Smooth muscle cell of the brain vasculature (primary cell): Measurements from ENCODE around the gene TSC1.

Source experiments
- DNase-seq: peaks from one replicate; pipeline ENCODE4 v3.0.0-alpha.2; 2012; ENCODE audit warnings: low read depth, low spot score

TSC1 gene

DNA sequence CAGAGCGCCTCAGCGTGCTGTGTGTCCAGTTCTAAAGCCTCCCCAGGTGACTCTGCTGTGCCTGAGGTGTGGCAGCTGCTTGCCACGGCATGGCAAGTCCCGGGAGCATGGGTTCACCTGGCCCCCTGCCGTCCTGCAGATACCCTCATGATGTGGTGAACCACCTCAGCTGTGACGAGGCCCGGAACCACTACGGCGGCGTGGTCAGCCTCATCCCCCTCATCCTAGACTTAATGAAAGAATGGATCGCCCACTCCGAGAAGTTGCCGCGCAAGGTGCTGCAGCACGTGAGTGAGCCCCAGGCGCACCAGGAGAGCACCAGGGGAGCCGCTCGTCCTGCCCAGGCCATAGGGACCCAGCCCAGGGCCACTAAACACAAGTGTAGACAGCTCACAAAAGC is 56.3 kb downstream of the TSC1 start:
- no peak for DNase-seq

DNA sequence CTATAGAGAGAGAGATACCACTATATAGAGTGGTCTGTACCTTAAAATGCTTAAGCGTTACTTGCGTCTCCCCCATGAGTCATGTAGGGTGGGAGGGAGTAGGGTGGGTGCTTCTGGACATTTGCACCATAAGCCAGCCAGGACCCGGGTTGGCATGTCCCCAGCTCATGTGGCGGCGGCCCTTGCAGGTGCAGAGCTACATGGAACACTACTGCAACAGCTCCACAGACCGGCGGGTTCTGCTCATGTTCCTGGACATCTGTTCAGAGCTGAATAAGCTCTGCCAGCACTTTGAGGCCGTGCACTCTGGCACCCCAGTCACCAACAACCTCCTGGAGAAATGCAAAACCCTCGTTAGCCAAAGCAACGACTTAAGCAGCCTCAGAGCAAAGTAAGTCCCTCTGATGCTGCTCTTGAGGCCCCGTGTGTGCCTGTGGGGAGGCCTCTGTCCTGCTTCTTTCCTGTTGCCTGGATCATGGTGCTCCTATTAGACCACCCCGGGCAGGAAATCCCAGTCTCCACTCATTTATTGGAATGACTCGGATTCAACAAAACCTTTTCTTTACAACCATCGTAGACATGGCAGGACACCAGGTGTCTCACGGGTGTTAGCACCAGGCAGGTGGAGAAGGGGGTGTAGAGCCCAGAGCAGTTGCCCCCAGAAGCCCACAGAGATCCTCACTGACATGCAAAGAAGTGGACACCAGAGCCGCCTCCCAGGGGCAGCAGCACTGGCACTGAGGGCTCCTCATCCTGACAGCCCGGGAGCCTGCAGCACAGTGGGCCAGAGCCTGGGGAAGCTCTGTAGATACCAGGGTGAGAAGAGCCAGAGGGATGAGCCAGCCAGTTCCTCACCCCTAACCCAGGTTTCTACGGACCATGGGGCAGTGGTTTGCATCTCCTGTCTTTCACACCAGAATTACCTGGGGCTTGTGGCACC is 57.0 kb downstream of the TSC1 start:
- DNase-seq: no peak

DNA sequence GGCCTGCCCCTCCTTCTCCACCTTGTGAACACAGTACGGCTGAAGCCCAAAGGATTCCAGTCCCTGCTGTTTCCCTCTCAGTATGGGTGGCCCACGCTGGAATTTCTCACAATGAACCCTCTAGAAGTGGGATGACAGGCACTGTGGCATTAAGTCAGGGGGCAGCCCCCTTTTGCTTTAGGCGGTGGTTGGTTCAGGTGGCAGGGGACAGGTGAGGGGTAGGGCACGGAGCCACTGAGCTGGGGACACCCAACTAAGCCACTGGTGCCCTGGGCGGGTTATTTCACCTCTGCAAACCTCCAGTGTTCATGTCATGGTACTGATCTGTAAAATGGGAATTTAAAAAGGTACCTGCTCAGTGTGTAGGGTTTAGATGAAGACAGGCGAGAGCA is 58.1 kb downstream of the TSC1 start:
- DNase-seq: no peak

DNA sequence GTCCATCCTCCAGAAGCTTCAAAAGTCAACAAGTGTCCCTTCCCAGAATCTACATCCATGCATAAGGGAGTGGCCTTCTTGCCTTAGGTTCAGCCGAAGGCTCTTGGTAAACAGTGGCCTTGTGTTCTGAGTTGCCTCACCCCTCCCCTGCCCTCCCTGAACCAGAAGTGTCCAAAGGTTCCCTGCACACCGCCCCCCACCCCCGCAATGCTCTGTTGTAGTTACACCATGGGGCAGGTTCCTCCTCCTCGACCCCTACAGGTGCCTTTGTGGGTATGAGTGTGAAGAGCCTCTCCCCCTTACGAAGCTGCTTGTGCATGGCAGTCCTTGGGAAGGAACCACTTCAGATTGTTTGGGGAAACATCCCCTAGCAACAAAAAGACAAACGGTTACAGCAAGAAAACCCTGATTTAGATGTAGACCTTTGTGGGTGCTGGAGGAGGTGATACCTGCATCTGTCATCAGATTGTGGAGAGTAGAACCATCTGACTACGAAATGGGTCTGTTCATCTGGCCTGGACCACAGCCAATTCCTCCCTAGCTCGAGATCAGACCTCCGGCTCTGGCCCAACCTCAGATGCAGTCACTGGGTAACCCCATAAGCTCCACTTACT is 58.6 kb downstream of the TSC1 start:
- no peak for DNase-seq

DNA sequence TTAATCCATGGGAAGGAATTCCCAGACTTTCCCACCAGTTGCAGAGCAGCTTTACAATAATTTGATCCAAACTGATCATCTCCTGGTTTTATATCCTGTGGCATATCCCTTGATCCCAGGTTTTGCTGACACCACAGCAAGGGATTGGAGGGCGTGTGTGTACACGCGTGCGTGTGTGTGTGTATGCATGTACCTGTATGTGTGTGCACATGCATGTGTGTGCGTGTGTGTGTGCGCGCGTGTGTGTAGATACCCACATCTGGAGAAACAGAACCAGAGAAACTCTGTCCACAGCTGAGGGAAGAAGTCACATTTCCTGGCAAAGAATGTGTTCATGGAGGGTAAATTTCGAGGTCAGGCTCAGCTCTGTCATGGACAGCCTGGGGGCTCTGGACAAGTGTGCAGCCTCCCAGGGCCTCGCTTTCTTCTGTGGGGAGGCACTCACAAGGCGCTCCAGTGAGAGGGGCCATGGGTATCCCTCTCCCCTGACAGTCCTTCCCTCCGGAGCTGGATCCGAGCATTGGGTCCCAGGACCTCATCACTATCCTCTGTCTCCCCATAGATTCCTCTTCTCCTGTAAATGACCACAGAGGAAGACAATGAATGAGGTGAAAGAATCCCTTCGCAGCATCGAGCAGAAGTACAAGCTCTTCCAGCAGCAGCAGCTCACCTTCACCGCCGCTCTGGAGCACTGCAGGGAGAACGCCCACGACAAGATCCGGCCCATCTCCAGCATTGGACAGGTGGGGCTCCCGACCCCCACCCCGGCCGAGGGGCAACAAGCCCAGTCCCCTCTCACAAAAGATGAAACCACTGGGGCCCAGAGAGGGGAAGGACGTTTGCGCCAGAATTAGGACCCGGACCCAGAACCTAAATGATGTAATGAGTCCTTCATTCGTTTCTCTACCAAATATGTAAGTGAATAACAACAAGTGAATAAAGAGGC is 60.8 kb downstream of the TSC1 start:
- DNase-seq: no peak

DNA sequence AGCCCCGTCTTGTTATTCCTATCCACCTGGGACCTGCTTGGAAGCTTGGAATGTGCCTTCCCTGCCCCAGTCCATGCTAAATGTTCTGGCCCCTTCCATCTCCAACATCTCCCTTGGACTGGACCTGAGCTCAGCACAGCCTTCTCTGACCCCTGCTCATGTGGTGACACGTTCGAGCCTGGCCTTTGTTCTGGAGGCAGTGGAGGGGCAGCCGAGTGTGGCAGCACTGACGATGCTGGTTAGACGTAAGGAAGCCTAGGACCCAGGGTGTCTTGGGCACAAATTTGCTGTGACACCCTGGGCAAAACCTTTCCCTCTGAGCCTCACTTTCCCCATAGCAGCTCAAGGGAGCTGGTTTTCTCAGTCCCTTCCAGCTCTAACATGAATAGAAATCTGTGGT is 61.8 kb downstream of the TSC1 start:
- no peak for DNase-seq

DNA sequence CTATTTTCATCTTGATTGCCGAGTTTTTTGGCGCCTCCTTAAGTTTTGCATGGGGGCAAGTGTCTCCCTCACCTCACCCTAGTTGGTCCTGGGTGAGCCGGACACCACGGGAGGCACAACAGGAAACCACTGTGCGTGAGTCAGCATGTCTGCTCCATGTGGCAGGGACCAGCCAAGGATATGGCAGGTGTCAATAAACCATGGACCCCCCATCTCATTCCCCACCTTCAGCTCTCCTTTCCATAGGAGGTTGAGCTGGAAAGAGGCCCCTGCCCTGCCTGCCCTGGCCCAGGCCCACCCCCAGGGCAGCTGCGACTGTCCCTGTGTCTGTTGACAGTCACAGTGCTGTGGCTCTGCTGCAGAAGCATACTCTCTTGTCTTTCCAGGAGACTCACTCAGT is 62.6 kb downstream of the TSC1 start:
- no peak for DNase-seq

DNA sequence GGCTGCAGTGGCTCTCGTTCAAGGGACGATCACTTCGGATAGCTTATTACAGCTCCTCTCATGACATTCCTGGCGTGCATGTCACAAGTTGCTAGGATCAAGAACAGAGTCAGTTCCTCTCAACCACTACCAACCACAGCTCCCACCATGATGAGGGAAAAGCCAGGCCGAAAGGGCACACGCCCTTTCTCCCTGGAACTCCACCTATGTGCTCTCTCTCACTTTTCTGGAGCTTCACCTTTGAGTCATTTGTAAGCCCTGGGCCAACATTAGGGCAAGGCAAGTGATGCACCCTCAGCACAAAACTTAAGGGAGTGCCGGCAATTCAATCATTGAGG is 64.1 kb downstream of the TSC1 start:
- no peak for DNase-seq

DNA sequence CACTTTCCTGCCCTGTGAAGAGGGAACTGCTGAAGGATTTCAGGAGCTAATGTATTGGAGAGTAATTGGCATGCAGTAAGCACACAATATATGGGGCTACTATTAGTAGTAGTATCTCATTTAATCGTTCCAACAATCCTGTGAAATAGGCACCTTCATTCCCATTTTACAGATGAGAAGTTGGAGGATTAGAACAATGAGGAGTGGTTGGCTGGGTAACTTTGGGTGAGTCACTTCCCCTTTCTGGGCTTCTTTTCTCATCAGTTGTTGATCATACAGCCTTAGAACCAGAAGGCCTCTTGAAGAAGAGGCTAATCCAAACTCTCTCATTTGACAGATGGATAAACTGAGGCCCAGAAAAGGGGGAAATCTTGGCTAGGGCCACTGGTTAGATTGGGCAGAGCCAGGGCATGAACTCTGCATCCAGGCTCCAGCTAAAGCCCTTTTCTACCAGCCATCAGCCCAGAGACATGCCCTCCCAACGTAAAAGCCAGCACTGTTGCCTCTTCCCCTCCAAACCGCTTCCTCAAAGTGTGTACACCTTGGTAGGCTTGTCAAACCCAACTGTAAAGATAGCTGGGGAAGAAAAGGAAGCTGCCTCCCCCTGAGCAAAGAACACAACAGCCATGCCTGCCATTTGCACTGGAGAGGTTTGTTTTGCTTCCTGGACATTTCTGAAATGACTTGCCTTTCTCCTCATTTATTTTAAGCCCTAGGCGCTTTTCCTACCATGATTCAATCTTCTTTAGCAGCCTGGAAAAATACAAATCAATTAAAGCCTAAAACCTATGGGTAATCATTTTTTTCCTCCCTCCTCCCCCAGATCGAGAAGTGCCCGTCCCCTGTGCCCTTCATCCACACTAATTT is 64.7 kb downstream of the TSC1 start:
- DNase-seq: no peak

DNA sequence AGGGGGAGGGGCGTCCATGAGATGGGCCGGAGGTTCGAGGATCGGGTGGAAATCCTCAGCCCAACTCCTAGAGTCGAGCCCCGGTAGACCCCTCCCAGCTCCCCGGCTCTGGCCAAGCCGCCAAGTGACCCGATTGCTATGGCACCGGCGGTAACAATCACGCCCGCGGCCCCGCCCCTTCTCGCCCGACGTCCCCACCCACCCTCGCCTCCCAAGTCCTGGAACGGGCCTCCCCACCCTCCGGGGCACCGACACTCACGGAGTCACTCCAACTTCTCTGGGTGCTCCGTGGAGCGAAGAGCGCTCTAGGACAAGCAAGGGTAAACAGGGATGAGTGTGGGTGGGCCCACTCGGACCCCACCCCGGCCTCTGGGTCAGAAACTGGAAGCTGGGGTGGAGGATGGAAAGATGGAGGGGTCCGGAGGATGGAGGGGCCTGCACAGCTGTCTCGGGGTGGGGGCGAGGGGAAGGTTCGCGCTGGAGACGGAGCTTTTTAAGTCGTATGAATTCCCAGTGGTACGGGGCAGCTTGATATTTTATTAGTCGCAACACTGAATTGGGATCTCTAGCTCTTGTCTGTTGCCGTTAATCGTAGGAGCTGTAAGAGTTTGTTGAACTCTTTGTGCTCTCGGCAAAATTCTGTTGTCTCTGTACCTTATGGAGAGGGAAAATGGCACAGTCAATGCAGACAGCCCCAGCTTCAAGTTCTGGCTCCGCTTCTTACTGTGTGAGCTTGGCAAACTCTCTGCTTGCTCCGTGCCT is 65.5 kb downstream of the TSC1 start, which contains the start of gene SPACA9:
SPACA9 (plus strand) TSS at position 204 of the 762 bp plus-strand sequence. CDS start 5,050 bp downstream, outside the sequence.
- DNase-seq: no peak

DNA sequence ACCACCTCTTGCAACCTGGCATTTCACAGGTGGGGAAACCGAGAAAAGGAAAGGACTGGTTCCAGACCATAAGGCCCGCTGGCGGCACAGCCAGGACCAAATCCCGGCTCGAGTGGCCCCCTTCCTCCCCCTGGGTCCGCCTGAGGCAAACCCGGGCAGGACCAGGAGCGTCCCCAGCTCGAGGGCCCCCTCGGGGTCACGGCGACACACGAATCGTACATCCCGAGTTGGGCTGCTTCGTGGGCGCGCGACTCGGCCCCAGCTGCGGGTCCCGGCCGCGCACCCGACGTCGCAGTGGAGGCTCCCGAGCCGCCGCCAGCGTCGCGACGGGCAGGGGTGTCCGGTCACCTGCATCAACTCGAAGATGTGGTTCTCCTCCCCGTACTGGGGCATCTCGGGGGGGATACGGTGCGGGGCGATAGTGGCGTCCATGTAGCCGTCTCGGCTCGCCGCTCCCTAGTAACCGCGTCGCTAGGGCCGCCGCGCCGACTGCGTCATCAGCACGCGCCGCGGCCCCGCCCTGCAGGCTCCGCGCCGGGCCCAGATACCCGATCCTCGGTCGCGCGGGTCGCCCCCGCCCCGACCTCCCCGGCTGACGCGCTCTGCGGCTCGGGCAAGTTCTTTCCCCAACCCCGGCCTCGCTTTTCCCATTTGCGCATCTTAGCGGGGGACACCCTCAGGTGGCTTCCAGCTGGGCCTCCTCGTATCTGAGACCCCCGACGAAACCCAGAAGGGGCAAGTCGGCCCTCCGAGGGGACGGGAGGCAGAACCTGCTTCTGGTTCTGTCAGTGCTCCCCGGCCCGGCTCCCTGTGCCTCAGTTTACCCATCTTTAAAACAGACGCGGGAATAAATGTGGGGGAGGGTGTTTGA is 66.4 kb downstream of the TSC1 start, which contains the start of gene AK8:
AK8 (minus strand) TSS at position 461 of the 871 bp plus-strand sequence; CDS start at position 432, 29 bp downstream.
- DNase-seq: peak; percentile 17

DNA sequence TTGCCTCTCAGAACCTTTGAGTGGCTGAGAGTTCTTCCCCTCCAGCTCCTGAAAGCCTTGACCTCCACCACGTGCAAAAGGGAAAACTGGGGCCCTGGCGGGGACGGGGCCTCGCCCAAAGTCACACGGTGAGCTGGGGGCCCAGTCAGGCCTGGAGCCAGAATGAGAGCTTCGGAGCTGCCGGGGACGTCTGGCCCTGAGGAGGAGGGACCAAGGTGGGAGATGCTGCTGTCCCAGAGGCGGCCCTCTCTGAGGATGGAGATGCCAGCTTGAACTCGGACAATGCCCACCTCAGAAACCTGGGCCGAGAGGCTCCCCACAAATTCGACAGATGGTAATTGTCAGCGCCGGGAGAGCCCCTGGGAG is 67.0 kb downstream of the TSC1 start:
- no peak for DNase-seq

DNA sequence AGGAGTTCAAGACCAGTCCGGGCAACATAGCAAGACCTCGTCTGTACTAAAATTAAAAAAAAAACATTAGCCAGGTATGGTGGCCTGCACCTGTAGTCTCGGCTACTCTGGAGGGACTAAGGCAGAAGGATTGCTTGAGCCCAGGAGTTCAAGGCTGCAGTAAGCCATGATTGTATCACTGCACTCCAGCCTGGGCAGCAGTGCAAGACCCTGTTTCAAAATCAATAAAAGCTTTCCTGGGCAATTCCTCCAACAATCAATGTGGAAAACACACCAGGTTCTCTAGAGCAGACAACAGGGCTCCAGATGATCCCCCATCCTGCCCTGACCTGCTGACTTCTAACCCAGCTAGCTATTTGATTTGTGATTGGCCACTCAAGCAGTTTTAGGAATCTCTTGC is 67.6 kb downstream of the TSC1 start:
- DNase-seq: no peak

DNA sequence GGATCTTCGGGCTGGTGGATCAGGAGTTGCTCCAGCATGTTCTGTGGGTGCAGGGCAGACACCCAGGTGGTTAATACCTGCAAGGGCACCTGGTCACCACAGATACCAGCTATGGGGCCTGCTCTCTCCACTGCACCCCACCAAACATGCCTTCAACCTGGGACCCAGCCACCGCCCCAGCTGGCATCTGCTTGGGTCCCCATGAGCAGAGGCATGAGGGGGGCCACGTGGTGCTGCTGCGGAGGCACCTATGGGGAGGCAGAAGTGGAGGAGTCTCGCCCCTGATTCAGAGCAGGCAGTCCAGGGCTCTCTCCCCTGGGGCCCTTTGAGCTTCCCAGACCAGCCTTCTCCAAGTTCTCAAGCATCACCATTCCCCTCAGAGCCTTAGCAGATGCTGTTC is 69.3 kb downstream of the TSC1 start:
- no peak for DNase-seq

DNA sequence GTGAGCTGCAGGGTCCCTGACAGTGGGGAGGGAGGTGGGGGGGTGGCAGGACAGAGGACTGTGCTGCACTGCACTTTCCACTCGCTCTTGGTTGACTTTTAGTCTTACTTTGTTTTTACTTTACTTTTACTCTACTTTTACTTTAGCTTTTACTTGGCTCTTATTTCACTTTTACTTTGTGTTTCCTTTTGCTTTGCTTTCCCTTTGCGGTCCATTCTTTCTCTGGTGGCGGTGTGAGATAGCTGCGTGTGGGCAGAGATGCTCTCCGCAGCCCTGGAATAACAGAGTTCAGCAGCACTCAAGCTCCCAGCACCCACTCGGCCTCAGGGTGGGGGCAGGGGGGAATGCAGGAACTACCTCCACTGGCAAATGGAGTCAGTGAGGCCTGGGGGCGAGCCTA is 71.0 kb downstream of the TSC1 start:
- no peak for DNase-seq

DNA sequence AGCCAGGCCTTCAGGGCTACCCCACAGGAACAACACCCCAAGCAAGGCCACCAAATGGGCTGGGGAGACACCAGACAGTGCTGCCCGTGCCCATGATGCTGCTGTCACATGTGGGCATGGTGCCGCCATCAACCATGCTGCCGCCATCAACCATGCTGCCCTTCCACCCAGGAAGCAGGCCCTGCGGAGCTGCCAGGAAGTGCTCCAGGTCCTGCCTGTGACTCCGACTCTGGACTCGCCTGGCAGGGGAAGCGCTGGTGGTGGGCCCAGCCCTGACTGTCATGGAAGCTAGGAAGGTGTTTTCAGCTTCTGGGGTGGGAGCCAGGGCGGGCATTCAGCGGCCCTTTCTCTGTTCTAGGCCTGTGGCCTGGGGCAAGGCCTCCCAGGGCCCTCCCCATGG is 75.2 kb downstream of the TSC1 start:
- DNase-seq: no peak

DNA sequence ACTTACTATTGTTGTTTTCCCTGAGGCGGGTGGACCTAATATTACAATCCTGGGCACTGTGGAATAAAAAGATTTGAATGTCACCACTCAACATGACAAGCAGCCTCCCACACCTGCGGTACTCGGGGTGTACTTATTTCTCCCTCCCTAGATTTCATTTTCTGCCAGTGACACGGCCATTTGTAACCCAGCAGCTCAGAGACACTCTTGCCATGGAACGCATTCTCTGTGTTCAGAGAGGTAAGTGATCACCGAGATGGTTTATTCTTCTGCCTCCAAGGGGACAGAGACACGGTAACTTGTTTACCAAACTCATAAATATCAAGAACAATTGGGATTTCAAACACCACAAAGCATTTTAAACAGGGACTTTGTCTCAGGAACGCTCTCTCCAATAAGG is 77.5 kb downstream of the TSC1 start:
- DNase-seq: no peak

DNA sequence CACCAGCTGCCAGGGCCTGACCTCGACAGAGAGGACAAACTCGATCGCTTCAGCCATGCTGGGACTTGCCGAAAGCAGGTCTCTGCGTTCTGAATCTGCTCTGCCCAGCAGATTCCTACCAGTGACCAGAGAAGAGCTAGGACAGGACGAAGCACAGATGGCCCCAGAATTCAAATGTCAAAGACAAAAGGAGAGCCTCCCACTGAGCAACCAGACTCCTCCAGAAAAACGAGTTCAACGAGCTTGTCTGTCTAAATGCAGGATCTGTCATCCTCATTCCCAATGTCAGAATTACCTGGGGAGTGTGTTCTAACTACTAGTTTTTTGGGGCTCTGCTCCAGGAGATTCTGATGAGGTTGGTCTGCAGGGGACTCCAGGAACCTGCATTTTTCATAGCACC is 79.7 kb downstream of the TSC1 start:
- DNase-seq: no peak

DNA sequence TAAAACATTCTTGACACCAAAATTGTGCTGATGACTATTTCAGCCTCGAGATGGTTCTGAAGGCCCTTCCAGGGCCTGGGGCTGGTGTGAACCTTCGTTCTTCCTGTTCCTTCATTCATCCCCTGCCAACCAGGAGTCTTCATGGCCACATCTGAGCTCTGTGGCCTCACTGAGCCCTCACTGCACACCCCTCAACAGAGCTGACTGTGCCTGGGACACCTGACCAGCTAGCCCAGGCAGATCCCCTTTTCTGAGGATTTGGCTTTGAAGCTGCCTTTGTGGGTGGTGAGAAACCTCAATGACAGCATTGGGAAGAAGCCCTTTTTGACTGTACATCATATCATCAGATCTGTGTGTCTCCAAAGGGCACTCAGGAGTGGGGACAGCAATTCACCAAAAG is 80.1 kb downstream of the TSC1 start:
- DNase-seq: no peak
